Astrocyte (in vitro differentiated cells and primary cell): Measurements from ENCODE around the gene BBS9. TPM values are rescaled to one million over a fixed set of nuclear protein-coding genes. Genes with fewer than 3 reads are reported as not detected.
A peak's percentile ranks its signal among the peaks of the same experiment; 100 is the strongest.

Experiments
- DNase-seq: peaks from one replicate; pipeline ENCODE4 v3.0.0-alpha.2; 2010; ENCODE audit warnings: low read depth
- FAIRE-seq: peaks from 2 replicates; lab custom pipeline; 2011; peaks lifted over from hg19 to GRCh38; lab: Jason Lieb, UNC
- H2AFZ ChIP-seq: 2 replicates; pipeline ENCODE4 v1.6.0; 2012; ENCODE audit warnings: low read depth, low read length, inconsistent platforms
- H3K27ac ChIP-seq: 2 replicates; pipeline ENCODE4 v1.5.1; 2011; ENCODE audit warnings: low read depth, low read length, inconsistent platforms
- H3K27me3 ChIP-seq: 2 replicates; pipeline ENCODE4 v1.6.0; 2011; ENCODE audit warnings: low read length, inconsistent platforms; ENCODE audit not compliant: insufficient read depth
- H3K36me3 ChIP-seq: 2 replicates; pipeline ENCODE4 v1.5.1; 2011; ENCODE audit warnings: low read length, inconsistent platforms; ENCODE audit not compliant: insufficient read depth
- H3K4me1 ChIP-seq: 2 replicates; pipeline ENCODE4 v1.5.1; 2011; ENCODE audit warnings: low read length, inconsistent platforms; ENCODE audit not compliant: insufficient read depth
- H3K4me2 ChIP-seq: 2 replicates; pipeline ENCODE4 v1.6.0; 2012; ENCODE audit warnings: low read length, inconsistent platforms
- H3K4me3 ChIP-seq: 2 replicates; pipeline ENCODE4 v1.5.1; 2011; ENCODE audit warnings: low read depth, mild to moderate bottlenecking, low read length, inconsistent platforms; ENCODE audit not compliant: insufficient read depth
- H3K79me2 ChIP-seq: 2 replicates; pipeline ENCODE4 v1.6.0; 2012; ENCODE audit warnings: mild to moderate bottlenecking, low read length, inconsistent platforms; ENCODE audit not compliant: insufficient read depth
- H3K9ac ChIP-seq: 2 replicates; pipeline ENCODE4 v1.6.0; 2012; ENCODE audit warnings: mild to moderate bottlenecking, low read length, inconsistent platforms
- H3K9me3 ChIP-seq: 2 replicates; pipeline ENCODE4 v1.5.1; 2012; ENCODE audit warnings: low read depth, mild to moderate bottlenecking, low read length, inconsistent platforms; ENCODE audit not compliant: insufficient read depth
- H4K20me1 ChIP-seq: 2 replicates; pipeline ENCODE4 v1.6.0; 2012; ENCODE audit warnings: low read length, inconsistent platforms; ENCODE audit not compliant: insufficient read depth
- H3K27ac Mint-ChIP-seq: one replicate; pipeline ENCODE4 v1.8.0; 2021; ENCODE audit warnings: mild to moderate bottlenecking, mixed read lengths; ENCODE audit not compliant: unreplicated experiment
- H3K27me3 Mint-ChIP-seq: one replicate; pipeline ENCODE4 v1.8.0; 2021; ENCODE audit warnings: low read depth, mixed read lengths; ENCODE audit not compliant: unreplicated experiment
- H3K36me3 Mint-ChIP-seq: one replicate; pipeline ENCODE4 v1.8.0; 2021; ENCODE audit warnings: low read depth, mixed read lengths; ENCODE audit not compliant: unreplicated experiment
- H3K4me1 Mint-ChIP-seq: one replicate; pipeline ENCODE4 v1.8.0; 2021; ENCODE audit warnings: low read depth, mixed read lengths; ENCODE audit not compliant: unreplicated experiment
- H3K4me3 Mint-ChIP-seq: one replicate; pipeline ENCODE4 v1.8.0; 2021; ENCODE audit warnings: mild to moderate bottlenecking, moderate library complexity, mixed read lengths; ENCODE audit not compliant: unreplicated experiment
- H3K9me3 Mint-ChIP-seq: one replicate; pipeline ENCODE4 v1.8.0; 2021; ENCODE audit warnings: mild to moderate bottlenecking, mixed read lengths; ENCODE audit not compliant: unreplicated experiment
- CTCF ChIP-seq: IDR thresholded peaks from 2 replicates; pipeline ENCODE4 v1.5.1; 2011; ENCODE audit warnings: low read depth, mild to moderate bottlenecking, inconsistent platforms, low read length, moderate library complexity; ENCODE audit not compliant: insufficient read depth
- EZH2 ChIP-seq: IDR thresholded peaks from 2 replicates; pipeline ENCODE4 v1.6.1; 2012; ENCODE audit warnings: mild to moderate bottlenecking, low read length, inconsistent platforms; ENCODE audit not compliant: insufficient read depth
- total RNA-seq: library from RNA; stranded (reverse); gene quantifications from 2 replicates; pipeline ENCODE4 v1.2.1, GENCODE V29; 2021

Gene BBS9
- total RNA-seq, 1 donor from 2014 or later = 25.1 TPM

GRCh38 chr7:33530664-33531063 lies 401.3 kb downstream of the BBS9 start:
- DNase-seq = no peak
- Mint-ChIP-seq H3K4me3 (no peak overlapping the region), H3K27ac (no peak overlapping the region), H3K36me3 (no peaks in the 10 kb centered on the region), H3K27me3 (no peaks in the 10 kb centered on the region), H3K4me1 (peaks cover 12% of the 10 kb centered on the region), H3K9me3 (no peaks in the 10 kb centered on the region)
- no peak for FAIRE-seq
- Histone ChIP-seq H3K79me2 (no peaks in the 10 kb centered on the region), H3K9ac (no peak overlapping the region), H2AFZ (no peak overlapping the region), H3K27me3 (no peaks in the 10 kb centered on the region), H3K9me3 (no peaks in the 10 kb centered on the region), H3K27ac (no peak overlapping the region), H4K20me1 (no peaks in the 10 kb centered on the region), H3K4me1 (no peaks in the 10 kb centered on the region), H3K4me3 (no peak overlapping the region), H3K4me2 (no peak overlapping the region), H3K36me3 (no peaks in the 10 kb centered on the region)
- TF ChIP-seq EZH2 (no peak), CTCF (no peak)

GRCh38 chr7:33531888-33532287 lies 402.5 kb downstream of the BBS9 start:
- FAIRE-seq (no peak), DNase-seq (no peak)
- no peaks in the 10 kb centered on the region for H3K9me3 Mint-ChIP-seq
- Histone ChIP-seq H3K4me2 (no peak overlapping the region), H3K4me1 (no peaks in the 10 kb centered on the region), H3K36me3 (no peaks in the 10 kb centered on the region), H2AFZ (no peak overlapping the region), H3K9ac (no peak overlapping the region), H3K4me3 (no peak overlapping the region), H4K20me1 (no peaks in the 10 kb centered on the region), H3K79me2 (no peaks in the 10 kb centered on the region), H3K27ac (no peak overlapping the region), H3K27me3 (no peaks in the 10 kb centered on the region), H3K9me3 (no peaks in the 10 kb centered on the region)
- no peaks in the 10 kb centered on the region for H3K27me3 Mint-ChIP-seq
- no peak overlapping the region for H3K4me3 Mint-ChIP-seq
- H3K4me1 Mint-ChIP-seq = peaks cover 18% of the 10 kb centered on the region
- H3K27ac Mint-ChIP-seq = no peak overlapping the region
- no peak for TF ChIP-seq CTCF
- TF ChIP-seq EZH2 = no peak
- no peaks in the 10 kb centered on the region for H3K36me3 Mint-ChIP-seq

- H3K79me2 ChIP-seq = no peaks in the 10 kb centered on the region
- H3K27me3 Mint-ChIP-seq = no peaks in the 10 kb centered on the region
- H3K27ac Mint-ChIP-seq = peak overlapping the region; percentile 82
- no peaks in the 10 kb centered on the region for H3K9me3 Mint-ChIP-seq
- no peaks in the 10 kb centered on the region for H3K27me3 ChIP-seq
- no peak overlapping the region for H3K9ac ChIP-seq
- H3K27ac ChIP-seq = no peak overlapping the region
- TF ChIP-seq EZH2 = no peak
- no peak for TF ChIP-seq CTCF
- FAIRE-seq = no peak
- H3K4me3 Mint-ChIP-seq = no peak overlapping the region
- no peaks in the 10 kb centered on the region for H3K4me1 ChIP-seq
- H2AFZ ChIP-seq = no peak overlapping the region
- H3K4me1 Mint-ChIP-seq = peaks cover 18% of the 10 kb centered on the region
- no peak overlapping the region for H3K4me3 ChIP-seq
- no peaks in the 10 kb centered on the region for H4K20me1 ChIP-seq
- no peaks in the 10 kb centered on the region for H3K9me3 ChIP-seq
- H3K36me3 Mint-ChIP-seq = no peaks in the 10 kb centered on the region
- no peak overlapping the region for H3K4me2 ChIP-seq
- no peaks in the 10 kb centered on the region for H3K36me3 ChIP-seq
- DNase-seq = peak; percentile 56
Measured at GRCh38 chr7:33534833-33535232, 405.5 kb downstream of the BBS9 start.
